Measurements from ENCODE around the gene ZRANB1.
"Not testable (repeated sequence)": the region's sequence is repeated elsewhere in the genome, so short reads cannot be mapped to it uniquely, and the experiment has no call there.

The ZRANB1 gene

GRCh38 chr10:124963866-124964720 is 22.2 kb downstream of the ZRANB1 start:
- FAIRE-seq (no peak), DNase-seq (ENCODE audit: low spot score) (no peak)

GRCh38 chr10:124966008-124966407 is 24.1 kb downstream of the ZRANB1 start:
- no peak for DNase-seq (ENCODE audit: low spot score)
- no peak for FAIRE-seq

GRCh38 chr10:124967255-124967654 is 25.3 kb downstream of the ZRANB1 start:
- no peak for DNase-seq (ENCODE audit: low spot score)

GRCh38 chr10:124971276-124971675 is 29.4 kb downstream of the ZRANB1 start:
- DNase-seq (ENCODE audit: low spot score) (no peak), FAIRE-seq (no peak)

More at GRCh38 chr10:124967255-124967654, 25.3 kb downstream of the ZRANB1 start:
- no peak for FAIRE-seq

GRCh38 chr10:124972637-124973036 is 30.7 kb downstream of the ZRANB1 start:
- DNase-seq (ENCODE audit: low spot score) (no peak), FAIRE-seq (no peak)

GRCh38 chr10:124974131-124974530 is 32.2 kb downstream of the ZRANB1 start:
- DNase-seq (ENCODE audit: low spot score): peak; percentile 7
- no peak for FAIRE-seq

- DNase-seq (ENCODE audit: low spot score): peak; percentile 90
- peak; percentile 75 for FAIRE-seq
Measured at GRCh38 chr10:124975977-124976514, 34.1 kb downstream of the ZRANB1 start.

GRCh38 chr10:124977161-124977560 is 35.2 kb downstream of the ZRANB1 start:
- DNase-seq (ENCODE audit: low spot score) (no peak), FAIRE-seq (no peak)

- no peak for FAIRE-seq
- DNase-seq (ENCODE audit: low spot score): no peak
Measured at GRCh38 chr10:124977648-124978375, 35.9 kb downstream of the ZRANB1 start.

GRCh38 chr10:124978376-124978725 is 36.4 kb downstream of the ZRANB1 start:
- no peak for DNase-seq (ENCODE audit: low spot score)
- no peak for FAIRE-seq

- FAIRE-seq: no peak
- no peak for DNase-seq (ENCODE audit: low spot score)
Measured at GRCh38 chr10:124983321-124983720, 41.4 kb downstream of the ZRANB1 start.

- no peak for FAIRE-seq
Measured at GRCh38 chr10:124984376-124984775, 42.5 kb downstream of the ZRANB1 start.

GRCh38 chr10:124985162-124985561 is 43.2 kb downstream of the ZRANB1 start:
- no peak for FAIRE-seq
- no peak for DNase-seq (ENCODE audit: low spot score)

More at GRCh38 chr10:124984376-124984775, 42.5 kb downstream of the ZRANB1 start:
- DNase-seq (ENCODE audit: low spot score): no peak

GRCh38 chr10:124987788-124988187 is 45.9 kb downstream of the ZRANB1 start:
- FAIRE-seq: no peak
- no peak for DNase-seq (ENCODE audit: low spot score)

- DNase-seq (ENCODE audit: low spot score); FAIRE-seq: not testable (repeated sequence)
Measured at GRCh38 chr10:124988753-124989152, 46.8 kb downstream of the ZRANB1 start.

- FAIRE-seq: no peak
- DNase-seq (ENCODE audit: low spot score): no peak
Measured at GRCh38 chr10:124989526-124989925, 47.6 kb downstream of the ZRANB1 start.

GRCh38 chr10:124990671-124991625 is 49.0 kb downstream of the ZRANB1 start:
- no peak for FAIRE-seq
- no peak for DNase-seq (ENCODE audit: low spot score)

- no peak for DNase-seq (ENCODE audit: low spot score)
- no peak for FAIRE-seq
Measured at GRCh38 chr10:124991835-124992234, 49.9 kb downstream of the ZRANB1 start.

- DNase-seq (ENCODE audit: low spot score): peak; percentile 39
- FAIRE-seq: no peak
Measured at GRCh38 chr10:124992462-124993344, 50.8 kb downstream of the ZRANB1 start.

- no peak for FAIRE-seq
Measured at GRCh38 chr10:124993345-124993708, 51.4 kb downstream of the ZRANB1 start.

More at GRCh38 chr10:124993345-124993708, 51.4 kb downstream of the ZRANB1 start:
- DNase-seq (ENCODE audit: low spot score): no peak
